Measurements from ENCODE around the gene QARS1.

The QARS1 gene

GRCh38 chr3:49104427-49105291, at the start of gene QARS1:
Gene QARS1 (minus strand): TSS chr3:49104757. CDS start chr3:49104733, 24 bp downstream.
- peak; percentile 87 for DNase-seq

DNA sequence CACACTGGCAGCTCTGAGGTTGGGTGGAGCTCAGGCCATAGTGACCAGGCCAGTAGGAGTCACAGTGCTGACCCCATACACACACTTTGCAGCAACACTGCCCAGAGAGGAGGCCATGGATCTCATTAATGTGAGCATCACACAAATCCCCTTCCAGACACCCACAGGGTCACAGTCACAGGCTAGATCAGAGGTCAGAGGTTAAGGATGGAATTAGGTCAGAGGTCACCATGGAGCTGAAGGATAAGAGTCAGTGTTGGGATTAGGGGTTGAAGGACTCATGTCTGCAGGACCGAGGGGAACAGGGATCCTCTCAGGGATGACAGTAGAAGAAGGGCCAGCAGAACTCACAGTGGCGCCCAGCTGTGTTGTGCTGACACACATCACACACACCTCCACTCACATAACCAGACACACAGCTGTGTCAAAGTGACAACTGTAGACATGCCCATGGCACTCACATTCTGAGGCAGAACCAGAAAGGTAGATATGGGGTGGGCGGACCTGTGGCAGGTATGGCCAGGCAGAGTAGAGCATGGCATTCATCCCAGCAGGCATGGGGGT, 48.9 kb upstream of the QARS1 start:
- no peak for DNase-seq

GRCh38 chr3:49151610-49152009, 47.1 kb upstream of the QARS1 start:
- no peak for DNase-seq

DNA sequence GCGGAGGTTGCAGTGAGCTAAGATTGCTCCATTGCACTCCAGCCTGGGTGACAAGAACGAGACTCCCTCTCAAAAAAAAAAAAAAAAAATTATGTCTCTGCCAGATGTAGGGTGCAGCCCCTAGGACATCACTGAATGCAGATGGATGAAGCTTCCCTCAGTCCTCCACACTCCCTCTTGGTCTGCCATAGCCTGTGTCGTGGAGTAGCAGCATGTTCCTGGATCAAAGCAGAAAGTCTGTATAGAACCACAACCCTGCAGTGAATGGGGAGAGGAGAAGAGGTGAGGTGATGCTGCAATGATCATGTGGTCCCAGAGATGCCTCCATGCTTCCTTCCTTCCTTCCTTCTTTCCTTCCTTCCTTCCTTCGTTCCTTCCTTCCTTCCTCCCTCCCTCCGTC, 43.6 kb upstream of the QARS1 start:
- no peak for DNase-seq

DNA sequence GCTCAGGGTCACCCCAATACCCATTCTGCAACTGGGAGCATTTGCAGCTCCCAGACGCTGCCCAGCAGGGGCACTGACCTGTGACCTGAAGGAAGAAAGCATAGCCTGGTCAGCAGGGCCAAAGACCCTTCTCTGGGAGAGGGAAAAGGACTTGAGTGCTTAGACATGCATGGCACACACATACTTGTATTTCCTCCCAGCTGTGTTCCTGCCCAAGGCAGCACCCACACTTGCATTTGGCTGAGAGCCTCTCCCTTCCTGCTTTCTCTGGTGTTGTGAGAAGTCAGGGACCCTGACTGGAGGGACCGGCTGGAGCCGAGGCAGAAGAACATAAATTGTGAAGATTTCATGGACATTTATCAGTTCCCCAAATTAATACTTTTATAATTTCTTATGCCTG, 35.5 kb upstream of the QARS1 start:
- DNase-seq, result no peak

DNA sequence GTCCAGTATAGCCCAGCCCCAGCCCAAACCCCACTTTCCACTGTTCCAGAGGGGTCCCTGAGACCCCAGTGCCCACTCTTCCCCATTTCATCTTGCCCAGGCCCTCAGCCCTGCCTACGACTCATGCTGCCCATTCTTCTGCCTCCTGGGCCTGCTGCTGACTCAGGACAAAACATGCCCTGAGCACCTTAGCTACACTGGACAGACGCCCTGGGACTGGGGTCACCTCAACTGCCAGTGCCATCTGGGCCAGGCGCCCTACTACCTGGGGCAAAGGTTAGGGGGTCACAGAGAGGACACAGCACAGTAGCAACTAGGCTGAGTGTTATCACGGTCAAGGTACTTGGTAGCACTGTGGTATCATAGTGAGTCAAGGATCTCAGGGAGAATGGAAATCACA, 30.9 kb upstream of the QARS1 start:
- no peak for DNase-seq

- DNase-seq, result no peak
Observed at GRCh38 chr3:49134471-49135265, 30.1 kb upstream of the QARS1 start.

GRCh38 chr3:49133226-49133951, 28.8 kb upstream of the QARS1 start:
- DNase-seq, result no peak

- DNase-seq, result no peak
Observed at GRCh38 chr3:49132437-49133225, 28.1 kb upstream of the QARS1 start, which contains the start of gene LAMB2. Gene LAMB2 (minus strand): TSS chr3:49133050. CDS start chr3:49132867, 183 bp downstream.

GRCh38 chr3:49132073-49132436, 27.5 kb upstream of the QARS1 start:
- DNase-seq, result no peak

- no peak for DNase-seq
Observed at GRCh38 chr3:49131576-49131975, 27.0 kb upstream of the QARS1 start.

DNA sequence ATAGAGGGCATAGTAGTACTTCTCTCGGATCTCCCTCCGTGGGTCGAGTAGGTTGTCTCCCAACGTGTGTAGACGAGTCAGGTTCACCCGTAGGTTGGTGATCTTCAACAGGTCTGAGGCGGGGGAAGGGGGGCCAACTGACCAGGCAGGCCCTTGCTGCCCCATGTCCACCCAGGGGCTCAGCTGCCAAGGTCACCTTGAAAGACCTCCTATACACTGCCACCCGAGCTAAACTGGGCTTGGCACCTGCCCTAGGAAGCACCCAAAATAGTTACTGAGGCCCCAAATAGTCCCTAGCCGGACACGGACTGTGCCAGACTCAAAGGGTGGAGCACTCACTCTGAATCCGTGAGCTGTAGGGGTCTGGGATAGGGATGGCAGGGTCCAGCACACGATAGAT, 26.5 kb upstream of the QARS1 start:
- DNase-seq, result no peak

DNA sequence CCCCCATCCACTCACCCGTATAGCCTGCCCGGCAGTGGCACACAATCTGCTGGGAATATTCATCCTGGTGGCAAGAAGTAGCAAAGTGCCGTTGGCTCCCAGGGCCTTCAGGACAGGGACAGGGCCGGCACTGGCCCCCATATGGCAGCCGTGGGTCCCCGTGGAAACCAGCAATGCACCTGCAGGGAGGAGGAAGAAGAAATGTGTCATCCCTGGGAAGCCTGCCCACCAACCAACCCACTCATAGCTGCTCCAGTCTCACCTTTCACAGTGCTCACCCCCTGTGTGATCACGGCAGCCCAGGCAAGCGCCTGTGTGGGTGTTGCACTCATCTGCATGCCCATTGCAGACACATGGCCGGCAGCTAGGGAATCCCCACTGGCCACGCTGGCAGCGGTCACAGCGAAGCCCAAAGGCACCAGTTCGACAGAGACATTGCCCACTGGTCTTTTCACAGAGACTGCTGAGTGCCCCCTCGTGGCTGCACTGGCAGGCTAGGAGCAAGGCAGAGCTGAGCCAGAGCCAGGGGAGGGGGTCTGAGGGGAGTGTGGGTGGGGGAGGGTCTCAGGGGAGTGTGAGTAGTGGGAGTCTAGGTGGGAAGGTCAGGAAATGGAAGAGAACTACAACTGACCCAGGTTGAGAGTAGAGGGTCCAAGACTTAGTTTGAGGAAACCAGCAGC, 20.6 kb upstream of the QARS1 start:
- no peak for DNase-seq

DNA sequence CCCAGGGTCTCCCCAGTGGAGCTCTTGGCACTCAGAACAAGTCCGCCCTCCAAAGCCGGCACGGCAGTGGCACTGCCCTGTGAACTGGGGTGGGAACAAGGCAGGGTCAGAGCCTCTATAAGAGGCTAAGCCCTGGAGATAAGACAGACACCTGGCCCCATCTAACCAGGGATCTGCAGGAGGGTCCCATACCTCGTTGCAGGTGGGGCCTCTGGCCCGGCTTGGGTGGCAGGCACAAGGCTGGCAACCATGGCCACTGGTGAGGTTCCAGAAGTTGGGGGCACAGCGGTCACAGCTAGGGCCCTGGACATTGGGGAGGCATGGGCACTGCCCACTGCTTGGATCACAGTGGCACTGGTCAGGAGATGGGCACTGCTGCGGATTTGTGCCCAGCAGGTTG, 19.6 kb upstream of the QARS1 start:
- no peak for DNase-seq

- DNase-seq, result no peak
Observed at GRCh38 chr3:49123687-49124086, 19.1 kb upstream of the QARS1 start.

GRCh38 chr3:49122886-49123545, 18.5 kb upstream of the QARS1 start:
- DNase-seq, result no peak

DNA sequence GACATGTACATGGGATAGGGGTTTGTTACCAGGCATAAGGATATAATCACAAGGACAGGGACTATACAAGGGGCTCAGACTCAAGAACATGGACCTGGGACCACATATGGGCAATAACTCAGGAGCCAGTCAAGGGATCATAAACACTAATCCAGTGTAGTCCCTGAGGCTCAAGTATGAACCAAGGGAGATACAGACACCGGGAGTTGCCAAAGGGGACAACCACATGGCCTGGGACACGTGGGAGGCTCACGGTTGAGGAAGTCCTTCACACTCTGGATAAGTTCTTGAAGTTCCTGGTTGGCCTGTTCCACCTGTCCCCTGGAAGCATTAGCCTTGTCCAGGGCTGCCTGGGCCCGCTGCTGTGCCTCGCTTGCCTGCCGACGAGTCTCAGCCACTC, 17.9 kb upstream of the QARS1 start:
- DNase-seq, result no peak

DNA sequence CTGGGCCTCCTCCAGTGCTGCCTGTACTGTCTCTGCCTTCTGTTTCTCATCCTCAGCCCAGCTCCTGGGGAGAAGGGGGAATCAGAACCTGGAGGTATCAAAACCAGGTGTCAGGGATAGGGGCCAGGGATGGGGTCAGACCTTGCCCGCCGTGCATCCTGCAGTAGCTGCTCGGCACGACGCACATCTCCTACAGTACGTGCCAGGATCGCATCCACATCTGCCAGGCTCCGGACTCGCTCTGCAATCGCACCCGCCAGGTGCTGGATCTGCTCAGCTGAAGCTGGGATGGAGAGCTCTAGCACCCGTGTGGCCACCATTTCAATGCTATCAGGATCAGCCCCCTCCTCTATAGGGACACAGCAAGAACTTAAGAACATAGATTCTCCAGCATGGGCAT, 17.5 kb upstream of the QARS1 start:
- no peak for DNase-seq

GRCh38 chr3:49121132-49121736, 16.7 kb upstream of the QARS1 start:
- no peak for DNase-seq

- peak; percentile 92 for DNase-seq
Observed at GRCh38 chr3:49120438-49121131, 16.0 kb upstream of the QARS1 start, which contains the start of gene USP19. Gene USP19 (minus strand): TSS chr3:49120823. CDS start chr3:49119145, 1,678 bp downstream.

All from KG1 (cell line).